HG02938 (cell line): ENCODE measurements around the gene CBLN1.

Experiments used
- ATAC-seq: cut with Tn5 transposase; IDR thresholded peaks from one replicate; pipeline ENCODE4 v1.9.1; 2021; ENCODE audit warnings: mild to moderate bottlenecking, moderate library complexity; ENCODE audit not compliant: unreplicated experiment

The CBLN1 gene

DNA sequence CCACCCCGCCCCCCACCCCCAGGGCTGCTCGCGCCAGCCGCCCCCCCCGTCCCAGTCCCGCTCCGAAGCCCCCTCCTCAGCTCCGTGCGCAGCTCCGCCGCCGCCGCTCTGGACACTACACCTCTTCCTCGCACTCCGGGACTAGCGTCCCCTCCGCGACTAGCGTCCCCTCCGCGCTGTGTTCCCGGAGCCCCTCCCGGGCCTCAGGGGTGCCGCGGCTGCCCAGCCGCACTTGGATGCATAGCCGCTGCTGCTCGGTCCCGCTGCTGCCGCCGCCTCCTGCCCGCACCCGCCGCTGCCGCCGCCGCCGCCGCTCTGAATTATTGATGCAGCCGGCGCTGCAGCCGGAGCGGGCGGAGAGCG, at the start of gene CBLN1:
Gene CBLN1 (minus strand): TSS at position 359 of the 363 bp plus-strand sequence. CDS start 373 bp downstream, outside the sequence.
- ATAC-seq: peak; percentile 11

GRCh38 chr16:49330562-49331201, 49.0 kb upstream of the CBLN1 start:
- ATAC-seq: no peak

DNA sequence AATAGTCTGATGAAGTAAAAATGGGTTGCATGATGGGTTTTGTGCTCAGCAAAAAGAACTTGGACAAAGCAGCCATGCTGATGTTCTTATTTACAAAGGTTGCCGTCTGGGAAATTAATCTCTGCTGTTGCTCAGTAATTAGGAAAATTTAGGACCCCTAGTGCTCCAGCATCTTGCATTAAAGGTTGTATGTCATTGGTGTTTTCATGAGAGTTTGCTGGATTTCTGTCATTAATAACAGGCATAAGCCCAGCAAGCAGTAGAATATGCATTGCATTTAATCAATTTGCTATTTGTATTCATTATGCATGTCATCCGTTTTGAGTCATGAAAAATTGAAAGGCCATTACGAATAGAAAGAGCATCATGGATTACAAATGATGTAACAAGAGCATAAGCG, 46.7 kb upstream of the CBLN1 start:
- no peak for ATAC-seq

- no peak for ATAC-seq
Observed at GRCh38 chr16:49327466-49327865, 45.8 kb upstream of the CBLN1 start.

DNA sequence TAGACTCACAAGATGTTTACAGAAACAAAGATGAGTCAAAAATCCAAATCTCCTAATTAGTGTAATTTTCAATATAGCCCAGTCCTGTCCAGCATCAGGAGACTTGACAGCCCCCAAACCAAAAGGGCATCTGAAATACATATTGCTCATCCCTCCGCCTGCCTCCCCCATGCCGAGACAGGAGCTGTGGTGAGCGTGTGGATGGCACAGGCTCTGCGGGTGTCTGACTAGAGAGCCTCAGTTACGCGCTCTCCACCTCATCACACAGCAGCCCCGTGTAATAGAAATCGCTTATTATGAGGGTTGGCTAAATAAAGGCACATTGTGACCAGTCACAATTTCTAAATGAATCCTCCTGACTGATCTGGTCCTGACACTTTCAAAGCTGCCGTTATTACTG, 43.1 kb upstream of the CBLN1 start:
- no peak for ATAC-seq

- ATAC-seq: no peak
Observed at GRCh38 chr16:49315602-49316001, 34.0 kb upstream of the CBLN1 start.

- ATAC-seq: no peak
Observed at GRCh38 chr16:49312389-49312985, 30.8 kb upstream of the CBLN1 start.

- ATAC-seq: no peak
Observed at GRCh38 chr16:49311823-49312222, 30.2 kb upstream of the CBLN1 start.

DNA sequence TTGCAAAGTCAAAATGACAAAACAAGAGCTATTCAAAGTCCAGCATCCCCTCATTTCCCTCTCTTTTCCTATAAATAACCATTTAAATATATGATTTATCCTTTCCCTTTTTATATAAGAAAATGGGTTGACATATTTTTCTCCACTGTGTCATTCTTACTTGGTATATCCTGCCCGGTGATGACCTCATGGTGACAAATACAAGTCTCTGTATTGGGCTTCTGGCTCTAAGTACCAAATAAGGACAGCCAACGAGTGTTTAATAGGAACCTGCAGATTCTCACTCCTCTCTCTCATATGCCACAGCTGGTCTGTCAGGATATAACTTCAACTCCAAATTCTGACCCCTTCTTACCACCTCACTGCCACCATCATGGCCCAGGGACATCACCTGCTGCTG, 25.5 kb upstream of the CBLN1 start:
- ATAC-seq: no peak

- no peak for ATAC-seq
Observed at GRCh38 chr16:49305406-49305805, 23.8 kb upstream of the CBLN1 start.

GRCh38 chr16:49292413-49292812, 10.8 kb upstream of the CBLN1 start:
- no peak for ATAC-seq

GRCh38 chr16:49287572-49287971, 5.9 kb upstream of the CBLN1 start:
- no peak for ATAC-seq

DNA sequence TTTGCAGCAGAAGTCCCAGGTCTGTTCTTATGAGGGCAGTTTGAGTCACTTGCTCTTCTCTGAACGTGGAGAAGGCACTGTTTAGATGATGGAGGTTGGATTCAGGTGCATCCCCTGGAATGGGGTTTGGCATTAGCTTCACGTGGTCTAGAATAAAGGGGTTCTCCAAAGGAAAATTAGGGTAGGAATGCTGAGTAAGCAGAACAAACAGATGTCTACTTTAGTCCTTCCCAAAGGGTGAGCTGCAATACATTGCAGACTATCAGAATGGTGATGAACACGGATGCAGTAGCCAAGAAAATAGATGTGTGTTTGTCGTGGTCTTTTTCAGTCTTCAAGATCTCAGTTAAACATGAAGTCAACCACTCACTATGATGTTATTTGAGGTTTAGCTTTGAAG, 3.3 kb upstream of the CBLN1 start:
- no peak for ATAC-seq

DNA sequence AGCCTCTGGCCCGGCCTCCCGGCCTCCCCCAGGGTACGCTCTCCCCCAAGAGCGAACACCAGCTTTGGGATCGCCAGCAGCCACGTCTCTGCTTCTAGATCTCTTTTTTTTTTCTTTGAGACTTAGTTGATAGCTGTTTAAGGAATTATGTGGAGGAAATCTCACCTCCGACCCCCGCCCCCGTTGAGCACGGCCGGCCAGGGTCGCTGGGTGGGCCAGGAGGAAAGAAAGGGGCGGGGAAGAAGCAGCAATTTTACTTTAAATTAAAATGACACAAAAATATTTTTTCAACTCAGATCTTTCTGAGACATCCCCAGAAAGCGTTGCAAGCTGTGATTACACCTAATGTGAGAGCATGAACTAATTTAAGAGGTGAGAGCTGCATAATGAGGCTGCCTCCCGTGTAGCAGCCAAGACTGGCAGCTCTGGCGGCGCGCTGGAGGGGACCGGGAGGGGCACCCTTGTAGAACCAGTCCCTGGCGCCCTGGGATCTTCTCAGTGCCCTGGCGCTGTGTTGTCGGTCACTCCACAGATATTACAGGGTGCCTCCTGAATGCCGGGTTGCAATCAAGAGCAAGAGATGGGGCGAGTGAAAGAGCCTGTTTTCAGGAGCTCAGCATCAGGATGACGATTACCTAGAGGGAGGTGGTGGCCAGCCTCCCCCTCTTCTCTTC, 1.9 kb upstream of the CBLN1 start:
- no peak for ATAC-seq

- ATAC-seq: no peak
Observed at GRCh38 chr16:49282690-49283375, 1.2 kb upstream of the CBLN1 start.

DNA sequence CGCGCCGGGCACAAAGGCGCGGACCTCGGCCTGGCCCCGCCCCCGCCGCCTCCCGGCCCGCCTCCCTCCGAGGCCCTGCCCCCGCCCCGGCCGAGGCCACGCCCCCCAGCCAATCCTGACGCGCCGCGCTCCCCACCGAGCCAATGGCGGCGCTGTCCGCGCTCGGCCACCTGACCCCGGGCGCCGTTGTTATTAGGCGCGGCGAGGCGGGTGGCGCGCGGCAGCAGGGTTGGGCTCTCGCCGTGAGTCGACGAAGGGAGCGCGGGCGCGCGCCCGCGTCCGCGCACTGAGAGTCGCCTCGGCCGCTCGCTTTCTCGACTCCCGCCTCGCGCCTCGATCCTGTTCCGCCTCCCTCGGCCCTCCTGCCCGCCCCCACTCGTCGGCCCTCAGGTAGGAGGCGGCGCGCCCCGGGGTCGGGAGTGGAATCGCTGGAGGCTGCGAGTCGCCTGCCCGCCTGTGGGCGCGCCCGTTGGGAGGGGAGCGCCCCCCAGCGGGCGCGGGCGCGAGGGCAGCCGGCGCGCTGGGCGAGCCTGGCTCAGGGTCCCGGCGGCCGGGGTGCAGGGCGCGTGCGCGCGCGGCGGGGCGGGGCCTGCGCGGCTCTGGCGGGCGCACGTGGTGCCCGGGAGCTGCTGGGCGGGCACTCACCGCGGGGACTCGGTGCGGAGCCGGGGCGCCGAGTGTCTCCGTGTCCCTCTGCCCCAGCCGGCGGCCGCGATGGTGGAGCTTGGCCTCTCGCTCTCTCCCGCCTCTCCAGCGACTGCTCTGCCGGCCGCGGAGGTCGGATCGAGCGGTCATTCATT, 405 bp upstream of the CBLN1 start:
- peak; percentile 88 for ATAC-seq

DNA sequence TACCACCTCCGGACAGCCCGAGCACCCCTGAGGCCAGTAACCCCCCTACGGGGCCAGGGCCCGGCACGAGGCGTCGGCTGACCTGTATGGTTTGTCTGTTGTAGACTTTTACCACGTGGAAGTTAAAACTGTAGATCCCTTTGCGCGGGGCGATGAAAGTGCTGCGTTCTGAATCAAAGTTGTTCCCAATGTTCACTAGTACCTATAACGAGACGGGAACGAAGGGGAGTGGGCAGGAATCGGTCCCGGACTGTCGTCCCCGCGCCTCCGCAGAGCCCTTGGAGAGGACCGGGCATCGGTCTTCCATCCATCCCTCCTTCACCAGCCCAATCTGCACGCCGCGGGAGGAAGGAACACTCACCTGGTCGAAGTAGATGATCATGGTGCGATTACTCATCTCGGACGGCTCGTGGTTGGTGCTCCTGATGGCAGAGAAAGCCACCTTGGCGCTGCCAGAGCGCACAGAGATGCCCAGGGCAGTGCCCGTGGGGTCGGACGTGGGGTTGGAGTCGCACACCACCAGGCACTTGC, 732 bp downstream of the CBLN1 start:
- no peak for ATAC-seq

DNA sequence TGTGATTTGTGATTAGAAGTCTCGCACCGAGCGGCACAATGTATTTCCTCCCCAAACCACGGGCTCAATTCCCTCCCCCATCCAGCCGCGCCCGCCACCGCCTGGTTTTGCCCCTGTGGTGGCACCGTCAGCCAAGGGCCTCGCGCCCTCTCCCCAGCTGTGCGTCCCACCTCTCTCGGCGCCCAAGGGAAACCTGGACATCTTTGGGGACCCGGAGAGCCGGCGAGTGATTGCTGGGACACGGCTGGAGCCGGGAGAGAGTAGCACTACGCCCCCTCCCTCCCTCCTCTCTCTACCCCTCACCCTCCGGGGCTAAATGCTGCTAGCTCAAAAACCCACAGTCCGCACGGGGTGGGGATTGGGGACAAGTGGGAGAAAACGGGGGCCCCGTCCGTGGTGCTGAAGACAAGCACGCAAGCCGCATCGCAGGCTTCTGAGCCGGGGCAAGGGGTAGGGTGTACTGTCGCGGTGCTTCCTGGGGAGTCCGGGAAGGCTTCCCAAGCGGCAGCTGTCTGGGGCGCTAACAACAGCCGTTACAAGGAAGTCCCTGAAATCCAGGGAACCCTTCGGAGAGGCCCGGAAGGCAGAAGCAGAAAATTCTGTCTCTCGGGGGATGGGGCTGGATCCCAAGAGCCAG, 1.4 kb downstream of the CBLN1 start:
- ATAC-seq: no peak

- no peak for ATAC-seq
Observed at GRCh38 chr16:49278944-49279725, 2.5 kb downstream of the CBLN1 start.

- ATAC-seq: no peak
Observed at GRCh38 chr16:49278567-49278827, 3.1 kb downstream of the CBLN1 start.
